GM13977 (cell line): ENCODE data around the gene RHBG.

Source experiments
- DNase-seq: peaks from one replicate; pipeline ENCODE4 v3.0.0; 2012; ENCODE audit warnings: low spot score
- in situ Hi-C: fragments of 300-500 bp; cut with MboI; formaldehyde crosslinking; loops from one replicate; pipeline ENCODE4 v1.12.0; 2022; ENCODE audit warnings: low sequenced_read_pairs, low pct_unique_long_range_greater_than_20kb, mixed read lengths, inconsistent platforms; ENCODE audit not compliant: unreplicated experiment
- TF ChIP-seq, protein P1 (sequence below): IDR thresholded peaks from 2 replicates; pipeline ENCODE4 v1.5.1; 2012; ENCODE audit warnings: mild to moderate bottlenecking, control low read depth; ENCODE audit not compliant: insufficient read depth; ENCODE audit errors: extremely low read depth, missing control alignments

Gene RHBG

DNA sequence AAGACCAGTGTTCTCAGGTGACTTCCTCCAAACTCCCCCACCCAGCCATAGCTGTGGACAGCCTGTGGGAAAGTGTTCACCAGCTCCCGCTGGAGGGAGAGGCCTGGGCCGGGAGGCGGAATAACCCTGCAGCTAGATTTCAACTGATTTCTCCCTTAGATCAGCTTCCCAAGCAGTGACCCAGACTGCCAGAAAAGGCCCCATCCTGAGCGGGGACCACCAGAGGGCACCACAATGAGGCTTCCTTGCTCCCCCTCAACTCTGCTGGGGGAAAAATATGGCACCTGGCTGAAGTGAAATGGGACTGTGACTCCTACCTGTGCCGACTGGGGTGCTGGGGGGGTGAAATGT is 50.8 kb downstream of the RHBG start:
- TF ChIP-seq, protein P1, sequence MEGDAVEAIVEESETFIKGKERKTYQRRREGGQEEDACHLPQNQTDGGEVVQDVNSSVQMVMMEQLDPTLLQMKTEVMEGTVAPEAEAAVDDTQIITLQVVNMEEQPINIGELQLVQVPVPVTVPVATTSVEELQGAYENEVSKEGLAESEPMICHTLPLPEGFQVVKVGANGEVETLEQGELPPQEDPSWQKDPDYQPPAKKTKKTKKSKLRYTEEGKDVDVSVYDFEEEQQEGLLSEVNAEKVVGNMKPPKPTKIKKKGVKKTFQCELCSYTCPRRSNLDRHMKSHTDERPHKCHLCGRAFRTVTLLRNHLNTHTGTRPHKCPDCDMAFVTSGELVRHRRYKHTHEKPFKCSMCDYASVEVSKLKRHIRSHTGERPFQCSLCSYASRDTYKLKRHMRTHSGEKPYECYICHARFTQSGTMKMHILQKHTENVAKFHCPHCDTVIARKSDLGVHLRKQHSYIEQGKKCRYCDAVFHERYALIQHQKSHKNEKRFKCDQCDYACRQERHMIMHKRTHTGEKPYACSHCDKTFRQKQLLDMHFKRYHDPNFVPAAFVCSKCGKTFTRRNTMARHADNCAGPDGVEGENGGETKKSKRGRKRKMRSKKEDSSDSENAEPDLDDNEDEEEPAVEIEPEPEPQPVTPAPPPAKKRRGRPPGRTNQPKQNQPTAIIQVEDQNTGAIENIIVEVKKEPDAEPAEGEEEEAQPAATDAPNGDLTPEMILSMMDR: peak; percentile 46
- in situ Hi-C loops: no loop called here
- peak; percentile 79 for DNase-seq

DNA sequence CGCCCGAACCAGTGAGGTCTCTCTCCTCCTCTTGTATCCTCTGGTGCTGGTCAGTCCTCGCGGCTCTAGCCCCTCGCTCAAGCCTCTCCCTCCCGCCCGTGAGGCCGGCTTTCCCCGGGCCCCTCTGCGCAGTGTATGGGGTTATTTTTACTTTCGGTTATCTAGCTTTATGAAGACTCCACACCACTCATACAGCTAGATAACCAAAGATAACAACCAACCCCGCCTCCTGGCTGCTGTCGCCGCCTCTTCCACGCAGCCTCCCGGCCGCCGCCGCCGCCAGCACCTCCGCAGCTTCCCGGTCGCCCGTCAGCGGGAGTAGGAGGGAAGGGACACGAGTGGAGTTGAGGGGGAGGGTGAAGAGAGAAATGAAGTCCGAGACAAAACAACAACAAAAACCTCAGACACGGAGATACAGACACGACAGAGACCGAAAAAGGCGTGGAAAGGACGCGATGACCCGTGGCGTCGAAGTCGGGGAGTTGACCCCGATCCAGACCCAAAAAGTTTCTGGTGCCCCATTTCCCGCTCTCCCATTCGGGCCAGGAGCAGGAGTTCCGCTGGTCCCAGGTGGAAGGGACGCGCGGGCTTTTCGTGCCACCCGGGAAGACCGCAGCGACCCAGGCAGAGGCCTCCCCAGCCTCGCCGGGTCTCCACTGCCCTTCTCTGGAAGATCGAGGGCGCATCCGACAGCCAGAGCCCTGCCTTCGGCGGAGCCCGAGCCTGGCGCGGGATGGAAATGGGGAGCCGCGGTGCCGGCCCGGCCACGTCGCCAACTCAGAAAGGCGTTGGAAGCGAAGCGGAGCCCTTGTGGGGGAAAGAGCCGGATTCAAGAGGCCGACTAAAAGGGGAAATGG is 51.4 kb downstream of the RHBG start:
- in situ Hi-C loops: no loop called here
- TF ChIP-seq, protein P1: no peak

GRCh38 chr1:156421062-156421938 is 52.3 kb downstream of the RHBG start:
- peak; percentile 97 for DNase-seq
- in situ Hi-C loops: no loop called here
- TF ChIP-seq, protein P1: no peak

More for the DNA sequence above, 51.4 kb downstream of the RHBG start:
- peak; percentile 86 for DNase-seq

DNA sequence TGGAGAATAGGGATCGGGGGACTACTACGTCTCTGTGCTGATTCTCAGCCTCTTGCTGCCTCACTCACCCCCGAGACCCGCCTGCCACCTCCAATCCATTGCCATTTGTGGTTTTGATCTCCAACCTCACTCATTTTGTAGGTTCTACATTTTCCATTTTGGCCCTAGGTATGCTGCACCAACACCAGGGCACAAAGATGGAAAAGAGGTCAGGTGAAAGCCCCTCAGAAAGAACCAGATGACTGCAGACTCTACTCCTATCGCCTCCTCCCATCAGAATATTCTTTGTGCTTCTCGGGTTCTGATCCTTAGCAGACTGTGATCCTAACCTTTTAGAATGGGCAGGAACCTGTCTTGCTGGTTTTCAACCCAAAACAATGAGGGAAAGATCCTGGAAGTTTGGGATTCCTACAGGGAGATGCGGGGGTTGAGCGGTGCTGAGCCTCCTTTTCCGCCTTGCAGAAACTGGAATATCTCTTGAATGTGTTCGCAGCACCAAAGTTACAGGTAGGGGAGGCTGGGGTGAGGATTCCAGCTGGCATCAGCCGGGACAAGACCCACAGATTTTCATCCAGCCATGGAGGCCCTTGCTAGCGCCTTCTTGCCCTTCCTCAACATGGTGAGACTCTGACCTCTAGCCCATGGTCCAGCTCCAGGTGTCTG is 53.1 kb downstream of the RHBG start:
- no peak for DNase-seq
- TF ChIP-seq, protein P1: no peak
- in situ Hi-C loops: no loop called here

DNA sequence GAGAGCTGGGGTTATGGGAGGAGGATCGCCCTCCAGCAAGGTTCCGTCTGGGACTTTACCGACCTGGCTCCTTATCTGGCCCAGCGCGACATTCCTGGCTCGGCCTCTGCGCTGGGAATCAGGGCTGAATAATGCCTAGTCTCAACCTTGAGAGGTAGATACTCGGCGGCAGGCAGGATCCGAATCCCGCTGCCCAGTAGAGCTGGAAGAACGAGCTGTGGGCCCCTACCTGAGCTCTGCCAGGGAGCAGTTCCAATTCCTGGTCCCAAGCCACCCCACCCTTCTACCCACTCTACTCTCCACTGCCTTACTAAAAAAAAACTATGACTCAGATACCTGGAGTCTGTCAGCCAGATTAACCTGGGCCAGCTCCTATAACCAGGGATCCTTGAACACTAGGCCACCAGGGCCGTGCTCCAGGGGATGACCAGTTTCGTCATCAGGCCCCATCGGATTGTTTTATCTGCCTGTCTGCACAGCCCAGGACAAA is 53.6 kb downstream of the RHBG start:
- in situ Hi-C loops: no loop called here
- TF ChIP-seq, protein P1: no peak
- no peak for DNase-seq

DNA sequence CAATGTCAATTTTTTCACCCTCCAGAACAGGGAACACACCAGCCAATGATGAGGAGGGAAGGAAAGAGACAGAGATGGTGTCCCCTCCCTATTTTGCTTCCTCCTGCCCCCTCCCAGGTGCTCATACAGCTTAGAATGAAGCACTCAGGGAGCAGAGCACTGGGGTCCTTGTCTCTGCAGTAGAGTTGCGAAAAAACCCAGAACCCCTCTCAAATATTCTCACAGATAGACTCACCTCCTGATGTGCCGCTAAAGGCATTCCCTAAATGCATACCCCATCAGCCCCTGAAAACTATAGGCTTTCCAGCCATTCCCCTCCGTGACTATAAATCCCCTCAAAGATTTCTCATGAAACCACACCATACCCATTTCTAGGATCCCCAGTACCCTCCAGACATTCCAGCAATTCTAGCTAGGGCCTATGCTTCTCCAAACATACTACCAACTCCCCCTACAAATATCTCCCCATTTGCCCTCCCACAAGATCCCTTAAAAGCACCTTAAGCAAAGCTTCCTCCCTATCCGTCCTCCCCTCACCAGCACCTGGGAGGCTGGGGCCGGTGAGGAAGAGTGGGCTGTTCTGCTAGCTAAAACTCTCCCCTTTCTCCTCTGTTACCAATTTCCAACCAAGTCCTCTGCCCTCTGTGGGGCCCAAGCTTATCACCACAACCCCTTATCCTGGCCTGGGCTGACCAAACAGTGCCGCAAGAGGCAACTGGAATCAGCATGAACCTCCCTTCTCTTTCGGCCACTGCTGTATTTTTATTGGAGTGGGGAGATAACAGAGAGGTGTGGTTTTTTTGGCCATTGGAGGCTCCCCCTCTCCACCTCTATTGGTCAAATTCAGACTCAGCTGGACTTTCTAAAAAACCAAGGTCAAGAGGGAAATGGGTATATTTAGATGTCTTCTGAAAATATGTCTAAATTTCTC is 54.7 kb downstream of the RHBG start:
- TF ChIP-seq, protein P1: no peak
- no peak for DNase-seq
- in situ Hi-C loops: no loop called here
